Ascending aorta (tissue), 2 donors: ENCODE data around the gene CEP43. TPM values are rescaled to one million over a fixed set of nuclear protein-coding genes. Genes with fewer than 3 reads are reported as not detected.

Experiments
- DNase-seq, 2 donors: peaks; one replicate each; pipeline ENCODE4 v3.0.0-alpha.2; 2019; ENCODE audit warnings: low spot score in 2 of 2
- H3K27ac ChIP-seq, 2 donors: fragments of 200-600 bp; sonication (generic); one replicate each; pipeline ENCODE4 v1.5.1; 2016 to 2017; ENCODE audit warnings: mild to moderate bottlenecking in 1 of 2
- H3K27me3 ChIP-seq: fragments of 200-600 bp; sonication (generic); one replicate; pipeline ENCODE4 v1.5.1; 2017
- H3K36me3 ChIP-seq, 2 donors: fragments of 200-600 bp; sonication (generic); one replicate each; pipeline ENCODE4 v1.5.1; 2016
- H3K4me1 ChIP-seq, 2 donors: fragments of 200-600 bp; sonication (generic); one replicate each; pipeline ENCODE4 v1.5.1; 2016 to 2017; ENCODE audit warnings: mild to moderate bottlenecking in 1 of 2
- H3K4me3 ChIP-seq, 2 donors: fragments of 200-600 bp; sonication (generic); one replicate each; pipeline ENCODE4 v1.5.1; 2016 to 2017; ENCODE audit warnings: mild to moderate bottlenecking in 1 of 2
- H3K9me3 ChIP-seq, 2 donors: fragments of 200-600 bp; sonication (generic); one replicate each; pipeline ENCODE4 v1.5.1; 2016
- CTCF ChIP-seq, 3 experiments: fragments of 200-600 bp in 2 of 3; fragments of 450-650 bp in 1 of 3; sonication (generic) in 2 of 3; IDR thresholded peaks; one replicate each; pipeline ENCODE4 v1.5.1; 2016 to 2019; ENCODE audit warnings: antibody characterized with exemption in 3 of 3, mild to moderate bottlenecking in 1 of 3, moderate library complexity in 1 of 3
- intact Hi-C: fragments of 100-400 bp; cut with DNase I; formaldehyde crosslinking; loops from one replicate; pipeline ENCODE4 v1.15.1; 2023
- total RNA-seq: library from RNA; depleted of rRNA; stranded (reverse); fragments of >200 nt; gene quantifications from one replicate; pipeline ENCODE4 v1.1.0, GENCODE V29; 2016

Gene CEP43
- total RNA-seq, 1 donor from 2014 or later = 10.7 TPM

GRCh38 chr6:166958926-166959861 lies 40.0 kb upstream of the CEP43 start:
- Histone ChIP-seq H3K4me1 (peaks cover 0 to 5% of the 10 kb centered on the region in 2 donors), H3K27me3 (no peaks in the 10 kb centered on the region), H3K36me3 (no peaks in the 10 kb centered on the region), H3K4me3 (no peak overlapping the region), H3K9me3 (no peaks in the 10 kb centered on the region), H3K27ac (peak overlapping the region in 1 of 2 donors; percentile 31)
- TF ChIP-seq CTCF (IDR thresholded peaks at IDR 0.05) = no peak
- intact Hi-C loops = loop anchor here (10.0 kb wide), 1 partner anchor 574 kb away; the partner anchor contains the start of gene MPC1
- DNase-seq = no peak

GRCh38 chr6:166959911-166960608 lies 39.1 kb upstream of the CEP43 start:
- Histone ChIP-seq H3K9me3 (no peaks in the 10 kb centered on the region), H3K36me3 (no peaks in the 10 kb centered on the region), H3K4me1 (peaks cover 0 to 5% of the 10 kb centered on the region in 2 donors), H3K4me3 (no peak overlapping the region), H3K27me3 (no peaks in the 10 kb centered on the region), H3K27ac (no peak overlapping the region)
- intact Hi-C loops = loop anchor here (10.0 kb wide), 1 partner anchor 575 kb away; the partner anchor contains the start of gene MPC1
- no peak for DNase-seq
- TF ChIP-seq CTCF (IDR thresholded peaks at IDR 0.05) = no peak

- no peak overlapping the region for H3K4me3 ChIP-seq
- TF ChIP-seq CTCF (IDR thresholded peaks at IDR 0.05) = no peak
- DNase-seq = no peak
- H3K27ac ChIP-seq = no peak overlapping the region
- no peaks in the 10 kb centered on the region for H3K9me3 ChIP-seq
- H3K36me3 ChIP-seq = no peaks in the 10 kb centered on the region
- intact Hi-C loops = no loop called here
- no peaks in the 10 kb centered on the region for H3K27me3 ChIP-seq
- peaks cover 0 to 1% of the 10 kb centered on the region in 2 donors for H3K4me1 ChIP-seq
These were observed 38.6 kb upstream of the CEP43 start for GRCh38 chr6:166960609-166960978.

GRCh38 chr6:166966268-166966667 lies 32.9 kb upstream of the CEP43 start:
- no peaks in the 10 kb centered on the region for H3K27me3 ChIP-seq
- no peak overlapping the region for H3K27ac ChIP-seq
- H3K4me1 ChIP-seq = no peaks in the 10 kb centered on the region
- no peaks in the 10 kb centered on the region for H3K36me3 ChIP-seq
- DNase-seq = no peak
- no peaks in the 10 kb centered on the region for H3K9me3 ChIP-seq
- TF ChIP-seq CTCF (IDR thresholded peaks at IDR 0.05) = no peak
- H3K4me3 ChIP-seq = no peak overlapping the region
- intact Hi-C loops = no loop called here

- Histone ChIP-seq H3K4me3 (no peak overlapping the region), H3K36me3 (no peaks in the 10 kb centered on the region), H3K4me1 (no peaks in the 10 kb centered on the region), H3K27me3 (no peaks in the 10 kb centered on the region), H3K27ac (no peak overlapping the region), H3K9me3 (no peaks in the 10 kb centered on the region)
- DNase-seq = no peak
- intact Hi-C loops = no loop called here
- TF ChIP-seq CTCF (IDR thresholded peaks at IDR 0.05) = no peak
These were observed 29.7 kb upstream of the CEP43 start for GRCh38 chr6:166969390-166970002.
